ENCODE measurements around the gene GLRA3.
"Not testable (repeated sequence)": the region's sequence is repeated elsewhere in the genome, so short reads cannot be mapped to it uniquely, and the experiment has no call there.

Gene GLRA3

GRCh38 chr4:174810834-174811233 is 18.2 kb downstream of the GLRA3 start:
- no peak for DNase-seq (ENCODE audit: low read depth in 3 of 3)

- no peak for DNase-seq (ENCODE audit: low read depth in 3 of 3)
Measured at GRCh38 chr4:174808836-174809235, 20.2 kb downstream of the GLRA3 start.

- DNase-seq (ENCODE audit: low read depth in 3 of 3), result no peak
Measured at GRCh38 chr4:174808119-174808518, 20.9 kb downstream of the GLRA3 start.

- DNase-seq (ENCODE audit: low read depth in 3 of 3), result no peak
Measured at GRCh38 chr4:174805746-174806145, 23.3 kb downstream of the GLRA3 start.

GRCh38 chr4:174794543-174795094 is 34.4 kb downstream of the GLRA3 start:
- no peak for DNase-seq (ENCODE audit: low read depth in 3 of 3)

GRCh38 chr4:174789657-174790056 is 39.4 kb downstream of the GLRA3 start:
- no peak for DNase-seq (ENCODE audit: low read depth in 3 of 3)

- not testable (repeated sequence) for DNase-seq (ENCODE audit: low read depth in 3 of 3)
Measured at GRCh38 chr4:174778274-174778986, 50.6 kb downstream of the GLRA3 start.

GRCh38 chr4:174775366-174775765 is 53.7 kb downstream of the GLRA3 start:
- DNase-seq (ENCODE audit: low read depth in 3 of 3), result no peak

- DNase-seq (ENCODE audit: low read depth in 3 of 3), result no peak
Measured at GRCh38 chr4:174764105-174764729, 64.8 kb downstream of the GLRA3 start.

GRCh38 chr4:174763454-174764104 is 65.5 kb downstream of the GLRA3 start:
- no peak for DNase-seq (ENCODE audit: low read depth in 3 of 3)

- no peak for DNase-seq (ENCODE audit: low read depth in 3 of 3)
Measured at GRCh38 chr4:174761451-174761850, 67.6 kb downstream of the GLRA3 start.

GRCh38 chr4:174757736-174758135 is 71.3 kb downstream of the GLRA3 start:
- DNase-seq (ENCODE audit: low read depth in 3 of 3), result no peak

- no peak for DNase-seq (ENCODE audit: low read depth in 3 of 3)
Measured at GRCh38 chr4:174753021-174753420, 76.0 kb downstream of the GLRA3 start.

GRCh38 chr4:174752026-174752425 is 77.0 kb downstream of the GLRA3 start:
- no peak for DNase-seq (ENCODE audit: low read depth in 3 of 3)

GRCh38 chr4:174749091-174749490 is 80.0 kb downstream of the GLRA3 start:
- no peak for DNase-seq (ENCODE audit: low read depth in 3 of 3)

- DNase-seq (ENCODE audit: low read depth in 3 of 3), result no peak
Measured at GRCh38 chr4:174746710-174747109, 82.3 kb downstream of the GLRA3 start.

- DNase-seq (ENCODE audit: low read depth in 3 of 3), result no peak
Measured at GRCh38 chr4:174742561-174742960, 86.5 kb downstream of the GLRA3 start.

GRCh38 chr4:174739576-174739975 is 89.5 kb downstream of the GLRA3 start:
- no peak for DNase-seq (ENCODE audit: low read depth in 3 of 3)

- DNase-seq (ENCODE audit: low read depth in 3 of 3), result no peak
Measured at GRCh38 chr4:174734181-174734580, 94.9 kb downstream of the GLRA3 start.

GRCh38 chr4:174717828-174718227 is 111.2 kb downstream of the GLRA3 start:
- DNase-seq (ENCODE audit: low read depth in 3 of 3), result no peak

- no peak for DNase-seq (ENCODE audit: low read depth in 3 of 3)
Measured at GRCh38 chr4:174716986-174717770, 111.9 kb downstream of the GLRA3 start.
